ENCODE measurements around the gene ARF3. TPM values are rescaled to one million over a fixed set of nuclear protein-coding genes. Genes with fewer than 3 reads are reported as not detected.

ARF3 gene
- total and polyA plus RNA-seq, 2 of the 13 experiments (the other 11 are each of a cell fraction or from before 2014, with no cell fraction given), result 53.8 to 57.9 TPM

DNA sequence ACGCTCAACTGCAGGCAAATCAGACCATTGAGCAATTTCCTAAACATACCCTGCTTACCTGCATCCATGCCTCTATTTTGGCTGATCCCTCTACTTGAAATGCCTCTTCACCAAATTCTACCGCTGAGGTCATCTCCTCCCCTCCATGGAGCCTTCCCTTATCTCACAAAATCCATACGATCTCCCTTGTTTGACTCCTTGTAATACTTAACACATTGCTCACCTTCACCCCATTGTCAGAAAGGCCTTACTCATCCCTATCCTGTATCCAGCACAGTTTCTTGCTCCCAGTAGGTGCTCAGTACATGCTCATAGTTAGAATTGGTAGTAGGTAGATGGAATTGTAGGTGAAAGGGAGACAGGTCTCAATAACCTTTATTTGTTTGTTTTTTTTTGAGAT, 36.5 kb upstream of the ARF3 start (continued):
- TF ChIP-seq PBX3 (CRISPR knock-in tag; IDR thresholded peaks at IDR 0.05; ENCODE audit: borderline replicate concordance) (no peak), SMAD3 (CRISPR knock-in tag; IDR thresholded peaks at IDR 0.05) (no peak), PTBP1 (IDR thresholded peaks at IDR 0.05; ENCODE audit: low read depth, low read length, poor library complexity, severe bottlenecking) (no peak), MTA1 (CRISPR knock-in tag; IDR thresholded peaks at IDR 0.05; ENCODE audit: borderline replicate concordance) (no peak), SNAPC4 (CRISPR knock-in tag; IDR thresholded peaks at IDR 0.05) (no peak), PLSCR1 (CRISPR knock-in tag; IDR thresholded peaks at IDR 0.05; ENCODE audit: borderline replicate concordance) (no peak), NR2C2 (CRISPR knock-in tag; IDR thresholded peaks at IDR 0.05; ENCODE audit: borderline replicate concordance) (no peak)

Data from HepG2 (cell line).